OCI-LY1 (cell line): ENCODE results near the gene ZBTB45.
"Not testable (repeated sequence)": the region's sequence is repeated elsewhere in the genome, so short reads cannot be mapped to it uniquely, and the experiment has no call there.

Source experiments
- H2AFZ ChIP-seq: fragments of 200-600 bp; sonication (generic), shearing (Covaris generic); 2 replicates; pipeline ENCODE4 v1.6.0; 2014; ENCODE audit warnings: antibody characterized with exemption, mild to moderate bottlenecking, low read length
- H3F3A ChIP-seq: fragments of 200-600 bp; sonication (generic), shearing (Covaris generic); 2 replicates; pipeline ENCODE4 v1.6.0; 2014; ENCODE audit warnings: mild to moderate bottlenecking, antibody characterized with exemption, low read length, moderate library complexity; ENCODE audit not compliant: insufficient read depth
- H3K27ac ChIP-seq: fragments of 200-600 bp; sonication (generic); 2 replicates; pipeline ENCODE4 v1.5.1; 2014; ENCODE audit warnings: low read length, mixed run types, mild to moderate bottlenecking, low read depth; ENCODE audit not compliant: poor library complexity, severe bottlenecking
- H3K27me3 ChIP-seq: fragments of 200-600 bp; sonication (generic); 2 replicates; pipeline ENCODE4 v1.6.0; 2014; ENCODE audit warnings: antibody characterized with exemption, mild to moderate bottlenecking, low read length, moderate library complexity; ENCODE audit not compliant: insufficient read depth
- H3K36me3 ChIP-seq: fragments of 200-600 bp; sonication (generic); 2 replicates; pipeline ENCODE4 v1.6.1; 2014; ENCODE audit warnings: mild to moderate bottlenecking, antibody characterized with exemption, low read length, moderate library complexity, mixed read lengths; ENCODE audit not compliant: insufficient read depth
- H3K4me1 ChIP-seq: fragments of 200-600 bp; sonication (generic); 2 replicates; pipeline ENCODE4 v1.5.1; 2014; ENCODE audit warnings: mild to moderate bottlenecking, low read length, moderate library complexity; ENCODE audit not compliant: insufficient read depth, severe bottlenecking
- H3K4me2 ChIP-seq: fragments of 200-600 bp; sonication (generic), shearing (Covaris generic); 2 replicates; pipeline ENCODE4 v1.6.1; 2014; ENCODE audit warnings: low read length
- H3K4me3 ChIP-seq: fragments of 200-600 bp; sonication (generic); 2 replicates; pipeline ENCODE4 v1.5.1; 2014; ENCODE audit warnings: low read length, low read depth, mild to moderate bottlenecking, mixed read lengths; ENCODE audit not compliant: poor library complexity, severe bottlenecking
- H3K79me2 ChIP-seq: fragments of 200-600 bp; shearing (Covaris generic); 2 replicates; pipeline ENCODE4 v1.6.1; 2016; ENCODE audit warnings: mixed run types, low read length, mixed read lengths; ENCODE audit not compliant: insufficient read depth
- H3K9ac ChIP-seq: fragments of 200-600 bp; sonication (generic), shearing (Covaris generic); 2 replicates; pipeline ENCODE4 v1.6.1; 2014; ENCODE audit warnings: mild to moderate bottlenecking, low read length, mixed read lengths
- H3K9me2 ChIP-seq: fragments of 200-600 bp; sonication (generic), shearing (Covaris generic); 2 replicates; pipeline ENCODE4 v1.6.1; 2014; ENCODE audit warnings: low read depth, mild to moderate bottlenecking, low read length, mixed read lengths
- H3K9me3 ChIP-seq: fragments of 200-600 bp; shearing (Covaris generic); 2 replicates; pipeline ENCODE4 v1.6.1; 2014; ENCODE audit warnings: low read length, mixed read lengths
- H4K20me1 ChIP-seq: fragments of 200-600 bp; sonication (generic), shearing (Covaris generic); 2 replicates; pipeline ENCODE4 v1.6.0; 2016; ENCODE audit warnings: mild to moderate bottlenecking, low read length; ENCODE audit not compliant: insufficient read depth
- EZH2 ChIP-seq: fragments of 200-600 bp; sonication (generic), shearing (Covaris generic); IDR thresholded peaks from 2 replicates; pipeline ENCODE4 v1.8.0; 2017; ENCODE audit warnings: borderline replicate concordance, mixed run types, mild to moderate bottlenecking, antibody characterized with exemption, low read length, moderate library complexity, mixed read lengths
- TF ChIP-seq, protein P1 (sequence below): fragments of 200-600 bp; sonication (generic), shearing (Covaris generic); IDR thresholded peaks from 2 replicates; pipeline ENCODE4 v1.5.1; 2017; ENCODE audit warnings: mild to moderate bottlenecking, antibody characterized with exemption, low read length, moderate library complexity, mixed read lengths

ZBTB45 gene

GRCh38 chr19:58471736-58472135 is 47.9 kb downstream of the ZBTB45 start:
- no peak overlapping the region for H3K4me3 ChIP-seq
- no peaks in the 10 kb centered on the region for H3F3A ChIP-seq
- no peak overlapping the region for H3K4me2 ChIP-seq
- TF ChIP-seq, protein P1, sequence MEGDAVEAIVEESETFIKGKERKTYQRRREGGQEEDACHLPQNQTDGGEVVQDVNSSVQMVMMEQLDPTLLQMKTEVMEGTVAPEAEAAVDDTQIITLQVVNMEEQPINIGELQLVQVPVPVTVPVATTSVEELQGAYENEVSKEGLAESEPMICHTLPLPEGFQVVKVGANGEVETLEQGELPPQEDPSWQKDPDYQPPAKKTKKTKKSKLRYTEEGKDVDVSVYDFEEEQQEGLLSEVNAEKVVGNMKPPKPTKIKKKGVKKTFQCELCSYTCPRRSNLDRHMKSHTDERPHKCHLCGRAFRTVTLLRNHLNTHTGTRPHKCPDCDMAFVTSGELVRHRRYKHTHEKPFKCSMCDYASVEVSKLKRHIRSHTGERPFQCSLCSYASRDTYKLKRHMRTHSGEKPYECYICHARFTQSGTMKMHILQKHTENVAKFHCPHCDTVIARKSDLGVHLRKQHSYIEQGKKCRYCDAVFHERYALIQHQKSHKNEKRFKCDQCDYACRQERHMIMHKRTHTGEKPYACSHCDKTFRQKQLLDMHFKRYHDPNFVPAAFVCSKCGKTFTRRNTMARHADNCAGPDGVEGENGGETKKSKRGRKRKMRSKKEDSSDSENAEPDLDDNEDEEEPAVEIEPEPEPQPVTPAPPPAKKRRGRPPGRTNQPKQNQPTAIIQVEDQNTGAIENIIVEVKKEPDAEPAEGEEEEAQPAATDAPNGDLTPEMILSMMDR, result no peak
- no peak for TF ChIP-seq EZH2
- H3K27ac ChIP-seq, result no peak overlapping the region
- no peaks in the 10 kb centered on the region for H4K20me1 ChIP-seq
- H3K79me2 ChIP-seq, result no peaks in the 10 kb centered on the region; the same call in 1 of the 2 replicates
- H3K9me2 ChIP-seq, result no peaks in the 10 kb centered on the region
- peaks cover 23% of the 10 kb centered on the region for H3K4me1 ChIP-seq
- no peak overlapping the region for H2AFZ ChIP-seq
- H3K27me3 ChIP-seq, result no peaks in the 10 kb centered on the region
- peaks cover 40% of the 10 kb centered on the region for H3K36me3 ChIP-seq
- H3K9ac ChIP-seq, result no peak overlapping the region
- H3K9me3 ChIP-seq, result no peaks in the 10 kb centered on the region

DNA sequence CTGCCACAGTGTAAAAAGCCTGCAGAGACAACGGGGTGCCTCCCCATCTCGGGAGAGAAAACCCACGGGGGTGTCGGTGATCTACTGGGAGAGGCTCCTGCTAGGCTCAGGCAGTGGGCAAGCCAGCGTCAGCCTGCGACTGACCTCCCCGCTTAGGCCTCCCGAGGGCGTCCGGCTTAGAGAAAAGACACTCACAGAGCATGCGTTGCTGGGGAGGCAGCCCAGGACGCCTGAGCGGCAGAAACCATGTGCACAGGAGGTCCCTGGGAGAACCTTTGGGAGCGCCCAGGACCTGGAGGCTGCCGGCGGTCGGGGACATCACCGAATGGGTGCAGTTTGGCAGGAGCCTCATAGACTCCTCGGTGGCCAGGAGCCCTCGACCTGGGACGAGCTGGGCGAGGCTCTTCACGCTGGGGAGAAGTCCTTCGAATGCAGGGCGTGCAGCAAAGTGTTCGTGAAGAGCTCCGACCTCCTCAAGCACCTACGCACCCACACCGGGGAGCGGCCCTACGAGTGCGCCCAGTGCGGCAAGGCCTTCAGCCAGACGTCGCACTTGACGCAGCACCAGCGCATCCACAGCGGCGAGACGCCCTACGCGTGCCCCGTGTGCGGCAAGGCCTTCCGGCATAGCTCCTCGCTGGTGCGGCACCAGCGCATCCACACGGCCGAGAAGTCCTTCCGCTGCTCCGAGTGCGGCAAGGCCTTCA is 48.6 kb downstream of the ZBTB45 start:
- H2AFZ ChIP-seq, H3F3A ChIP-seq, H4K20me1 ChIP-seq, H3K27me3 ChIP-seq, H3K9me2 ChIP-seq, H3K27ac ChIP-seq, H3K4me2 ChIP-seq, H3K9me3 ChIP-seq, H3K4me3 ChIP-seq, H3K79me2 ChIP-seq, H3K9ac ChIP-seq: not testable (repeated sequence)
- H3K36me3 ChIP-seq, result peaks cover 40% of the 10 kb centered on the region
- H3K4me1 ChIP-seq, result peaks cover 24% of the 10 kb centered on the region

GRCh38 chr19:58469241-58470013 is 50.2 kb downstream of the ZBTB45 start:
- H3K4me3 ChIP-seq, result no peak overlapping the region
- no peaks in the 10 kb centered on the region for H3K9me2 ChIP-seq
- H4K20me1 ChIP-seq, result no peaks in the 10 kb centered on the region
- H3K9ac ChIP-seq, result no peak overlapping the region
- H3K79me2 ChIP-seq, result no peaks in the 10 kb centered on the region; the same call in 1 of the 2 replicates
- no peaks in the 10 kb centered on the region for H3K9me3 ChIP-seq
- H3F3A ChIP-seq, result no peaks in the 10 kb centered on the region
- no peak overlapping the region for H2AFZ ChIP-seq
- H3K27me3 ChIP-seq, result no peaks in the 10 kb centered on the region
- TF ChIP-seq, protein P1, result no peak
- TF ChIP-seq EZH2, result no peak
- H3K36me3 ChIP-seq, result peaks cover 40% of the 10 kb centered on the region
- H3K27ac ChIP-seq, result no peak overlapping the region
- no peak overlapping the region for H3K4me2 ChIP-seq
- H3K4me1 ChIP-seq, result peaks cover 19% of the 10 kb centered on the region
